HG03280 (cell line): ENCODE data around the gene SPINDOC.
A peak's percentile ranks its signal among the peaks of the same experiment; 100 is the strongest.
"Not testable (repeated sequence)": the region's sequence is repeated elsewhere in the genome, so short reads cannot be mapped to it uniquely, and the experiment has no call there.

ENCODE experiments used
- ATAC-seq: cut with Tn5 transposase; IDR thresholded peaks from one replicate; pipeline ENCODE4 v1.9.1; 2021; ENCODE audit warnings: mild to moderate bottlenecking, moderate library complexity; ENCODE audit not compliant: unreplicated experiment

Gene SPINDOC

DNA sequence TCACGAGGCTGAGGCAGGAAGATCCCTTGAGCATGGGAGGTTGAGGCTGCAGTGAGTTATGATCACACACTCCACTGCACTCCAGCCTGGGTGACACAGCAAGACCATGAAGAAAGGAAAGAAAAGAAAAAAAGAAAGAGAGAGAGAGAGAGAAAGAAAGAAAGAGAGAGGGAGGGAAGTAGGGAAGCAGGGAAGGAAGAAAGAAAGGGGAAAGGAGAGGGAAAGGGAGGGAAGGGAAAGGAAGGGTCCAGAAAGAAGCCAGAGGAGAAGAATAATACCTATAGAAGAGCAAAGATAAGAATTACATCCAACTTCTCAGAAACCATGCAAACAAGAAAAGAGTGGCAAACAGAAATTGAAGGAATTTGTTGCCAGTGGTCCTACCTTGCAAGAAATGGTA is 27.4 kb upstream of the SPINDOC start:
- no peak for ATAC-seq

DNA sequence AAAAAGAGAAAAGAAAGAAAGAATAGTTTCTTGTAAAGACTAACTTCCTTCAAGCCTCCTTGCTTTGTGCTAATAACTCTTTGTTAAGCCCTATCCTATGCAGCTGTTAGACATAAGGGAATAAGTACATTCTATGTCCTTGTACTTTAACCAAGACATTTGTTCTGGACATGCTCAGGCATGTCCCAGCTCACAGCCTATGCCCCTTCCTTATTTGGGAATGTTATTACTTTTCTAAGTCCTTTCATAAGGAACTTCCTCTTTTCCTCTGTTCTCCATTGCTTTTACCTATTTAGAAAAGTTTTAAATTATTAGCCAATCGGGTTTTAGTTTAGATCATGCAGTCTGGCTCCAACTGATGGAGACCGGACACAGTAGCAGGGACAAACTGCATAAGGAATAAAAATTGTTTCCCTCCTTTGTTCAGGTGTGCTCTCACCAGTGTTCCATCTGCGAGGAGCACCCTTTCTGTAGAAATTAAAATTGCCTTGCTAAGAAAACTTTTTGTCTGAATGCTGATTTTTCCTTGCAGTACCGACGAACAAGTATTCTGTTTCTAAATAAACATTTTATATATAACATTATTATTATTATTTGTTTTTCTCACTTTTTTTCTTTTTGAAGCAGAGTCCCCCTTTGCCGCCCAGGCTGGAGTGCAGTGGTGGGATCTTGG is 21.6 kb upstream of the SPINDOC start:
- no peak for ATAC-seq

DNA sequence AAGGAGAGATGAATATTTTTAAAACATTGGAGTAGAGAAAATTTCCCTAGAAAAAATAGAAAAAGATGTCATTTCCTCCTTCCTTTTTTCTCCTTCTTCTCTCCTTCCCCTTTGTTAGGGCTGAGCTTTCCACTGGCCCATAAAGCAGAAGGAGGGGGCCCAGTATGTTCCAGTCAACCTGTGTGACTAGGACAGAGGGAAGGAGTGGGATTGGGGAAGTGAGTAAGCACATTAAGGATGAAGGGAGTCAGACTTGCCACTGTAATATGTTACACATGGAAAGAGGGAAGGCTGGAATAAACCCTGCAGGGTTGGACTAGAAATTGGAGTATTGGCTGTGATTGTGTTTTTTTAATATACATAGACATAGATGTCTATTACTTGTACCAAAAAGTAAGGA is 20.1 kb upstream of the SPINDOC start:
- no peak for ATAC-seq

DNA sequence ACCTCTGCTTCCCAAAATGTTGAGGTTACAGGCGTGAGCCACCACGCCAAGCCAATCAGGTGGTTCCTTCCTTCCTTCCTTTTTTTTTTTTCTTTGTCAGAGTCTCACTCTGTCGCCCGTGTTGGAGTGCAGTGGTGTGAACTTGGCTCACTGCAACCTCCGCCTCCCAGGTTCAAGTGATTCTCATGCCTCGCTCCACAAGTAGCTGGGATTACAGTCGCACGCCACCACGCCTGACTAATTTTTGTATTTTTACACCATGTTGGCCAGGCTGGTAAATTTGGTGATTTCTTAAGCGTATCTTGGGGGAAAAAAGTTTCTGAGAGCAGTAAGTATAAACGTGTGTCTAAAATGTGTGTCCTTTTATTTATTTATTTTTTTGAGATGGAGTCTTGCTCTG is 18.2 kb upstream of the SPINDOC start:
- no peak for ATAC-seq

DNA sequence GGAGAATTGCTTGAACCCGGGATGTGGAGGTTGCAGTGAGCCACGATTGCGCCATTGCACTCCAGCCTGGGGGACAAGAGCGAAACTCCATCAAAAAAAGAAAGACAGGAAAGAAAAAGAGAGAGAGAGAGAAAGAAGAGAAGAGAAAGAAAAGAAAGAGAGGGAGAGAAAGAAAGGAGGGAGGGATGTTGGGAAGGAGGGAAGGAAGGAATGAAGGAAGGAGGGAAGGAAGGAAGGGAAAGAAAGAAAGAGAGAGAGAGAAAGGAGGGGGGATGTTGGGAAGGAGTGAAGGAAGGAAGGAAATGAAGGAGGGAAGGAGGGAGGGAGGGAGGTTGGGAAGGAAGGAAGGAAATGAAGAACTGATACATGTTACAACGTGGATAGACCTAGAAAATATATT is 12.3 kb upstream of the SPINDOC start:
- ATAC-seq, result no peak

DNA sequence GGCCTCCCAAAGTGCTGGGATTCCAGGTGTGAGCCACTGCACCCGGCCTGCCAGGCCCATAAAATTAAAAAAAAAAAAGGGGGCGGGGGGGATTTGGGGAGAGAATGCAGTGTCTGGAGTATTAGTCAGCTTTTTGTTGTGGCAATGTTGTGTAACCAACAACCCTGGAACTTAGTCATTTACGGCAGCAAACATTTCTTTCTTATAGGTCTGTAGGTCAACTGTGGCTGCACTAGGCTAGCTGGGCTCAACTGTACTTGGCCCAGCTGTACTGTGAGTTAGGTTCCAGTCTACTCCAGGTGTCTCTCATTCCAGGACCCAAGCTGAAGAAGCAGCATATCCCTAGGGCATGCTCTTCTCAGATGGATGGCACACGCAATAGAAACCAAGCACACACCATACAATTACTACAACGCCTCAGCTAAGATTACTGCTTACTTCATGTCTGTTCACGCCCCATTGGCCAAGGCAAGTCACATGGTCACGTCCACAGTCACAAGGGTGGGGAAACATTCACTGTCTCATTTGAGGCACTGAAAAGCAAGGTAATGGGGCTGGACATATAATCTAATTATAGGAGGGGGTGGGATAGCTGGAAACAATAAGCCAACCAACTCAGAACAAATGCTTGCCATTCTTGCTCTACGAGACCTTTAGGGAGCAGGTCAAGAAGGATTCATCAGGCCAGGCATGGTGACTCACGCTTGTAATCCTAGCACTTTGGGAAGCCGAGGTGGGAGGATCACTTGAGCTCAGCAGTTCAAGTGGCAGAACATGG is 10.4 kb upstream of the SPINDOC start:
- no peak for ATAC-seq

DNA sequence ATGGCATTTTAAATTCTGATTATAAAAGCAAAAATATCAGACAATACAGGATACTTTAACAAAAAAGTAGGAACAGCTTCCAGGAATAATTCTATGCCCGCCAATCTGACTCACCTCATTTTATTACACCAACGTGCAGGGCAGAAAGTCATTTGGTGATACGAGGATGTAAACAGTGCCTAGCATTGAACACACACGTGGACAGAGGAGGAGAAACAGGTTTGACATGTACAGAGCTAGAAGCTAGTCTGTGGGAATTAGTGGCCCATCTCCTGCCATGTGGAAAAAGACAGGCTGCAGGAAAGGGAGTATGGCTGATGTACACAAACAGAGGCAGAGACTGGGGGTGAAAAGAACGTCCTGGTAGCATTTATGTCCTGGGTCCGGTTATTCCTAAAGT is 9.0 kb upstream of the SPINDOC start:
- no peak for ATAC-seq

DNA sequence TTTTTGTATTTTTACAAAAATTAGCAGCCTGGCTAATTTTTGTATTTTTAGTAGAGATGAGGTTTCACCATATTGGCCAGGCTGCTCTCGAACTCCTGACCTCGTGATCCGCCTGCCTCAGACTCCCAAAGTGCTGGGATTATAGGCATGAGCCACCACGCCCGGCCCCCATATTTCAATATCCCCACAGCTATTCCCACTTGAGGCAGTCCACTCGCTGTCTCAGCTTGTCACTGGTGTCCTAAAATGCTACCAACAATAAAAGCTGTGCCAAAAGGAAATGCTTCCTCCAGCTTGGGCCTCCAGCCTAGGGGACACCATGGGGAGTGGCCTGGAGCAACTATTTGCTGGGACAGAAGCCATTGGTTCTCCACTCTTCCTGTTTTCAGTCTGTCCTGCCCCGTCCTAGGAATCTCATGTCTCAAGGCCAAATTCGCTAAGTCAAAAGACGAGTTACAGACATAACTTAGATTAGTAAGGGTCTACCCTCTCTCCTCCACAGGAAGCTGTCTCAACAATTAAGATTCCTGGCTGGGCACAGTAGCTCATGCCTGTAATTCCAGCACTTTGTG is 7.3 kb upstream of the SPINDOC start:
- no peak for ATAC-seq

DNA sequence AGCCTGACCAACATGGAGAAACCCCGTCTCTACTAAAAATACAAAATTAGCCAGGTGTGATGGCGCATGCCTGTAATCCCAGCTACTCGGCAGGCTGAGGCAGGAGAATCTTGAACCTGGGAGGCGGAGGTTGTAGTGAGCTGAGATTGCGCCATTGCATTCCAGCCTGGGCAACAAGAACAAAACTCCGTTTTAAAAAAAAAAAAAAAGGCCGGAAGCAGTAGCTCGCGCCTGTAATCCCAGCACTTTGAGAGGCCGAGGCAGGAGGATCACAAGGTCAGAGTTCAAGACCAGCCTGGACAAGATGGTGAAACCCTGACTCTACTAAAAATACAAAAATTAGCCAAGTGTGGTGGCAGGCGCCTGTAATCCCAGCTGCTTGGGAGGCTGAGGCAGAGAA is 2.9 kb upstream of the SPINDOC start:
- ATAC-seq, result not testable (repeated sequence)

DNA sequence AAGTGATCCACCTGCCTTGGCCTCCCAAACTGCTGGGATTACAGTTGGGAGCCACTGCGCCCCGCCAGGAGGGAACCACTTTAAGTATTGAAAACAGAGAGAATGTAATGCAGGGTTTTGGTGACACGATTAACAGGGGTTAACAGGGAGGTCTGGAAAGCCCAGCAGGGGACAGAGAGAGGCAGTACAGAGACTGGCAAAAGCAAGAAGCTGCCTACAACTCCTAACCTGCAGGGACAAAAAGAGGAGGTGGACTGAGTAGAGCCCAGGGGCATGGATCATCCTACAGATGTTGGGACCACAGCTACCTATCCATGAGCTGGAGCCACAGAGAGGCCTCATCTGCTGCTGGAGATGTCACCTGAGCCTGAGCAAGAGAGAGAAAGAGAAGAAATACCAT is 1.7 kb upstream of the SPINDOC start:
- ATAC-seq, result no peak

DNA sequence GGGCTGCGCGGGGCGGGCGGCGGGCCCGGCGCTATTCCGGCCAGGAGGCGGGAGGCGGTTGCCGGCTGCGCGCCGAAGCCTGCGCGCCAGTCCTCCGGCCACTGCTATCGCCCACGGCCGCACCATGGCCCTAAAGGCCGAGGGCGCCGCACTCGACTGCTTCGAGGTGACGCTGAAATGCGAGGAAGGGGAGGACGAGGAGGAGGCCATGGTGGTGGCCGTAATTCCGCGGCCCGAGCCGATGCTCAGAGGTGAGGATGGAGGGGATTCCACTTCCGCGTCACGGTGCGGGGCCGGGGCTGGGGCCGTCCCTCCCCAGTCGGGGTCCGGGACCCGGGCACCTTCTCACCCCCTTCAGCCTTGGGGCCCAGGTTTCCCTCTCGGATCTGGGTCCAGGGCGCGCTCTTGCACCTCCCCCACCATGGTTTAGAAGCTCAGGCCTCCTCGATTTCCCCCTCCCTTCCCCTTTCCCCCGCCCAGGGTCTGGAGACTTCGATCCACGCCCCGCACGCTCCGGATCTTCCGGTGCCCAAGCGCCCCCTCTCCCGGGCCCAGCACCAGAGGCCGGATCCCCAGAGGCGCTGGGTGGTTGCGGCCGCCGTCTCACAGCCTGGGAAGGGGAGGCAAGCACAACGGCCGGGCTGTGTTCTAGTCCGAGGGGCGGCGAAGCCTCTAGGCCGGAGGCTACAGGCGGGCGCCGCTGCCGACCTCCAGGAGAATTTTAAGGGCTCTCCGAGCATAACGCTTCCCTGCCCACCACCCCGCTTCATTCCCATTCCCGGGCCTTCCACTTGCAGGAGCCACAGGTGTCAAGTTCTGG is 517 bp downstream of the SPINDOC start:
- ATAC-seq, result peak; percentile 43

DNA sequence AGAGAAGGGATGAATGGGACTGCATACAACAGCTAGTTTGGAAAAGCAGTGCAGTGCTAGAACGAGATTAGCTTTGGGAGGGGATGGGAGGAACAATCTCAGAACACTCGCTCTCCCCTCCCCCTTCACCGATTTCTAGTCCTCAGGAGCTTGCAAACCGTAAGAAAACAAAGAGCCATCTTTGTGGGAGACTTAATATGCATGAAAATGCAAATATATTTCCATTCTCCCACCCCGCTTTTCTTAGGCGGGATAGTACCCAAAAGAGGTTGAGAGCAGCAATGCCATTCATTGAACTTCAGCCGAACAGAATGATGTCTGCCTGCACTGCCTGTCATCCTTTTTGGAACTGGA is 1.1 kb downstream of the SPINDOC start:
- no peak for ATAC-seq

DNA sequence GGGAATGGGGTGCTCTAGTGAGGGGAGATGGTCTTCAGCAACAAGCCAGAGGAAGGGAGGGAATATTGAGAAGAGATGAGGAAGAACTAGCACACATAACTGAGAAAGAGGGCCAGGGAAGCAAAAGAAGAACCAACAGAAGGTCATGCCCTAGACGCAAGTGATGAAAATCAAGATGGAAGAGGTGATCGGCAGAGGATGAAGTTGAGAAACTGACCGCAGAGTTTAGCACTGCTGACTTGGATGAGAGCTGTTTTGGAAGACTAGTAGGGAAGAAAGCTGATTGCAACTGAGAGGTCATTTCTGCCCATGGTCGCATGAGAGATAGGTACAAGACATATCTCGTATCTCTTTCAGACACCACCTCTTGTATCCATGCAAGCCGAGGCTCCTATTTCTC is 2.9 kb downstream of the SPINDOC start:
- ATAC-seq, result no peak

DNA sequence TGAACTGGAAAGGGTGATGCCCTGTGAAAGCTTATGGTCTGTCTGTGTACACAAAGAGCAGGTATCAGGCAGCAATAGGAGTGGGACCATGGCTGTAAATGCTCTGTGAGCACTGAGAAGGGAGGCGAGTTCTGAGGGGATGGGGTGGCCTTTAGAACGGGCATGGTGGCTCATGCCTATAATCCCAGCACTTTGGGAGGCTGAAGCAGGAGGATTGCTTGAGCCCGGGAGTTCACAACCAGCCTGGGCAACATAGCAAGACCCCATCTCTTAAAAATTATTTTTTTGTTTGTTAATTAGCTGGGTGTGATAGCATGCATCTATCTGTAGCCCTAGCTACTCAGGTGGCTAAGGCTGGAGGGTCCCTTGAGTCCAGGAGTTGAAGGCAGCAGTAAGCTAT is 3.5 kb downstream of the SPINDOC start:
- no peak for ATAC-seq

DNA sequence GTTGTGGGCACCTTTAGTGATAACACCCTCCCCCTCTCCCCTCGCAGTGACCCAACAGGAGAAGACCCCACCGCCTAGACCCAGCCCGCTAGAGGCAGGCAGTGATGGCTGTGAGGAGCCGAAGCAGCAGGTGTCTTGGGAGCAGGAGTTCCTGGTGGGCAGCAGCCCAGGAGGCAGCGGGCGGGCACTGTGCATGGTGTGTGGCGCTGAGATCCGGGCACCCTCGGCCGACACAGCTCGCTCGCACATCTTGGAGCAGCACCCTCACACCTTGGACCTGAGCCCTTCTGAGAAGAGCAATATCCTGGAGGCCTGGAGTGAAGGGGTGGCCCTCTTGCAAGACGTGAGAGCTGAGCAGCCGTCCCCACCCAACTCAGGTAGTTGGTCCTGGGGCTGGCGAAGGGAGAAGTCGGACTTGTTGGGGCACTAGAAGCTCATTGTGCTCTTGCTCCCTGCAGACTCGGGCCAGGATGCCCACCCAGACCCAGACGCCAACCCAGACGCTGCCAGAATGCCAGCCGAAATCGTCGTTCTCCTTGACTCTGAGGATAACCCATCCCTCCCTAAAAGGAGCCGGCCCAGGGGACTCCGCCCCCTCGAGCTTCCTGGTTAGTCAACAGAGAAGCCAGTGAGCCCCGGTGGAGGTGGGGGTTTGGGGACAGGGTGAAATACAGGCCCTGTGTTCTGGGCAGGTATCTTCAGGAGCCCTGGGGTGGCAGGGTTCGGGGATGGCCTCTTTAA is 4.7 kb downstream of the SPINDOC start:
- no peak for ATAC-seq

DNA sequence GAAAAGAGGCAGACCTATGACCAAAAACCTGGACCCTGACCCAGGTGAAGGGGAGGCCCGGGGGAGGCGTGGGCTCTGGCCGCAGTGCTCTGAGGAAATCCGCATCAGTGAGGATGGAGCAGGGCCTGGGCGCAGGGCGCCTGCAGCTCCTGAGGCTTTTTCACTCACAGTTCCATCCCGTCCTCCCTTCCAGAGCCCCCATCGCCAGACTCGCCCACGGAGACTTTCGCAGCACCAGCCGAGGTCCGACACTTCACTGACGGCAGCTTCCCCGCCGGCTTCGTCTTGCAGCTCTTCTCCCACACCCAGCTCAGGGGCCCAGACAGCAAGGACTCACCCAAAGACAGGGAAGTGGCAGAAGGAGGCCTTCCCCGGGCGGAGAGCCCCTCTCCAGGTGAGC is 5.4 kb downstream of the SPINDOC start:
- ATAC-seq, result no peak

DNA sequence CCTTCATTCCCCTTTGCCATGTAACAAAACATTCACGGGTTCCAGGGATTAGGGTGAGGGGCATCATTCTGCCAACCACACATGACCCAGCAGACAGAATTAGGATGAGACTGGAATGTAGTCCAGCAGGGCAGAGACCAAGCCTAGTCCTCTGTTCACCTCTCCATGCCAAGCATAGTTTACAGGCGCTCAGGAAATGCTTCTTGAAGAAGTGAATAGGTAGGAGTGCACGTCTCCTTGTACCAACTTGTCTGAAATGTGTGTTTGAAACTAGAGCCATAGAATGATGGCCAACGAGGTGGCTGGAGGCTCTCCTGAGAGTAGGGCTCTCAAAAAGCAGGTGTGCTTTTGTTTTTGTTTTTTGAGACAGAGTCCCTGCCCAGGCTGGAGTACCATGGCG is 8.2 kb downstream of the SPINDOC start:
- ATAC-seq, result no peak

DNA sequence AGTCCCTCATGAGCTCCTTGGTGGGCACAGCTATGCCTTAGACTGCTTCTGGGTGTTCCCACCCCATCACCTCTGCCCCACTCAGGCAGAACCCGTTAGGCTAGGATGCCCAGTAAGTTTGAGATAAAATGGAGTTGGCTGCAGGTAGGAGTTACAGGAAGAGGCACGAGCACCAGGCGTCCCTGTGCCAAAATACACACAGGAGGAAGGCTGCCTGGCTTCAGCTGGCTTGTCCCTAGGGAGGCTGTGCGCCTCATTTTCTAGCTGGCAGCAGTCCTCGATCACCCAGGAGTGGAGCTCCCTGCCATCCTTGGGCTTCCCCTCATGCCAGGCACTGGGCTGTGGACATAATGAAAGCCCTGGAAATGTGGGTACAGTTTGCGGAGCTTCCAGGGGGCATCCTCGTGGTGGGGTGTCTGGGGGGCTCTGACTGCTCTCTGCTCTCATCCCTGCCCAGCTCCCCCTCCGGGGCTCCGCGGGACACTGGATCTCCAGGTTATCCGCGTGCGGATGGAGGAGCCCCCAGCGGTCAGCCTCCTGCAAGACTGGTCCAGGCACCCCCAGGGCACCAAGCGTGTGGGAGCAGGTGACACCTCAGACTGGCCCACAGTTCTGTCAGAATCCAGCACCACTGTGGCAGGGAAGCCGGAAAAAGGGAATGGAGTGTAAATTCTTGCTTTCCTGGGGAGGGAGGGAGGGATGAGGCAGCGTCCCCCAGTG is 13.4 kb downstream of the SPINDOC start:
- ATAC-seq, result no peak

DNA sequence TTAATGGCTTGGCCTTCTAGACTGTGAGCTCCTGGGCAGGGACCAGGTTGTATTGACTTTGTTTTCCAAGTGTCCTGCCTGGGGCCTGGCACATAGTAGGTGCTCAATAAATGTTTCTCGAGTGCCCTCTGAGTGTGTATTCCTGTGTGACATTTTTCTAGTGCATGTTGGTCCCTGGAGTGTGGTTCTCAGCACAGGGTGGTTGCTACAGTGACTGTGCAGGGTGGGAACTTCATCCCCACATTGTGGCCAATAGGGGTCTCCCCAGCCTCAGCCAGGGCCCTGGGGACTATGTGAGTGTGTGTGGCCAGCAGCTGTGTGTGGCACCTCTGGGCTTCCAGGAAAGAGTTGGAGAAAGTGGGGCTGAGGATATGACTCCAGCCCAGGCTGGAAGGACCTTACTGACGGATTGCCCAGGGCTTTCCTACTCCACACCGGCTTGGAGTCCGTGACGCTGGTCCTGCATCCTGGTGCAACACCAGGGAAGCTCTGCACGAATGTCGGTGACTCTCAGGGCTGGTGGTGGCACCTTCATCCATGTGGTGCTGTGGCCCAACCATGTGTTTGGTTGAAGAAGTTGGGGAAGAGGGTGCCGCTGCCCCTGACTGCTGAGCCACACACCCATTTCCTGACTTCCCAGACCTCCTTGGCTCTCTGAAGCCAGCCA is 16.7 kb downstream of the SPINDOC start:
- no peak for ATAC-seq

DNA sequence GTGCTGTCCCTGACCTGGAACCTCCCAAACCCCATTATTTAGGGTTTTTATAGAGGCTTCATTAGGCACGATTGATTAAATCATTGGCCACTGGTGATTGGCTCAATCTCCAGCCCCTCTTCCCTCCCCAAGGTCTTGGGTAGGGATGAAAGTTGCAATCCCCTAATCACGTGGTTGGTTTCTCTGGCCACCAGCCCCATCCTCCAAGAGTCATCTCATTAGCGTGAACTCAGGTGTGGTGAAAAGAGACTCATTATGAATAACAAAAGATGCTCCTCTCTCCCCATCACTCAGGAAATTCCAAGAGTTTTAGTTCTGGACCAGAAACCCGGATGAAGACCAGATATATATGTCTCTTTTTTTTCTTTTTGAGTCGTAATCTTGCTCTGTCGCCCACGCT is 18.1 kb downstream of the SPINDOC start:
- ATAC-seq, result no peak
